SK-N-MC (cell line): ENCODE measurements around the gene PADI6.

Experiments
- EZH2 ChIP-seq: fragments of 200-600 bp; sonication (generic); IDR thresholded peaks from one replicate; pipeline ENCODE4 v1.6.1; 2017; ENCODE audit warnings: antibody characterized with exemption
- POLR2AphosphoS5 ChIP-seq: IDR thresholded peaks from 2 replicates; pipeline ENCODE4 v1.6.1; 2012; ENCODE audit warnings: mild to moderate bottlenecking, low read depth, low read length, borderline replicate concordance

DNA sequence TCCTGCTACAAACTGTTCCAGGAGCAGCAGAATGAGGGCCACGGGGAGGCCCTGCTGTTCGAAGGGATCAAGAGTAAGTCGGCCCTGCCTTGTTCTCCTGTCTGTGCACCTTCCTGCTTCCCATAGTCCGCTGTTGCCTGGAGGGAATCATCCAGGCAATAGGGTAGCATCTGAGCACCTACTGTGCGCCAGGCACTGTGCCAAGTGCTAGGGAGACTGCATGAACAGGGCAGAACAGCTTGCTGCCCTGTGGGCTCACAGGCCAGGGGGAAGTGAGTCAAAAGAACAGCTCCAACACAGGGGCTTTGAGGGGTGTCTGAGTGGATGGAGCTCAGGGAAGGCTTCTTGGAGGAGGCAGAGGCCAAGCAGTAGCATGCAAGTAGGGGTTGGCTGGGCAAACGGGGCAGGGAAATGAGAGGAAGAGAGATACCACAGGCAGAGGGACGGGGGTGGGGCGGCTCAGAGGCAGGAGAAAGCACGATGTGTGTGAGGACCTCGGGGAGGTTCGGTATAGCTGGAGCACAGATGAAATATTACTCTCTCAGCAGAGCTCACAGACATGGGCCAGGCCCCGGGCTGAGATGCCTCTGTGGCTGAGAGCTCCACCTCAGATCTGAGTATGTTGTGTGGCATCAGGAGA lies 15.5 kb upstream of the PADI6 start:
- no peak for TF ChIP-seq POLR2AphosphoS5
- TF ChIP-seq EZH2 = no peak
